ENCODE data around the gene ADAMTSL1. TPM values are rescaled to one million over a fixed set of nuclear protein-coding genes. Genes with fewer than 3 reads are reported as not detected.

ADAMTSL1 gene
- total RNA-seq, 6 experiments from 2014 or later = 0.73 to 2.1 (median 0.89) TPM

DNA sequence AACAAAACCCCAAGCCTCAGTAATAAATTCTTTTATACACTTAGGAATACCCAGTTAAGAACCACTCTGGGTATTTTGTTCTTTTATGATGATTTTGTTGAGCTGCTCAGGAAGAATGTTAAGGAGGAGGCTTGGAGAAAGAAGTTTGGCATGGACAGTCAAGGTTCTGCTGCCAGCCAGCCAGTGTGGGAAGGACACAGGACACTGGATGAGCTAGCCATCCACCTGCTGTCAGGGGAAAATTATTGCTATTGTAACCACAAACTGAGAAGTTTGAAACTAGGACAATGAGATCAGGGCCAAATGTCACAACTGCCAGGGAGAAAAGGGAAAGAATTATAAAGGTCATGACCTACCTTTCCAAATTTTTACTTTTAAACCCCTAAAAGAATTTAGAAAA is 25.9 kb upstream of the ADAMTSL1 start:
- no peaks in the 10 kb centered on the region for H3K27me3 ChIP-seq
- intact Hi-C loops (cut with DNase I) = loop anchor here in 1 of 2 donors (10.0 kb wide), 1 partner anchor 193 kb away; no protein-coding TSS in a partner anchor
- peak; percentile 32 to 61 (median 45) for ATAC-seq
- DNase-seq = peak in 1 of 3 donors; percentile 46
- H3K27ac ChIP-seq = peak overlapping the region in 2 of 3 donors; percentile 65 to 69
- H3K9me3 ChIP-seq = no peaks in the 10 kb centered on the region
- no peak overlapping the region for H3K4me3 ChIP-seq
- H3K4me1 ChIP-seq = peaks cover 0 to 37% (median 10%) of the 10 kb centered on the region in 4 donors
- TF ChIP-seq POLR2A (IDR thresholded peaks at IDR 0.05) = no peak
- TF ChIP-seq, protein P1, sequence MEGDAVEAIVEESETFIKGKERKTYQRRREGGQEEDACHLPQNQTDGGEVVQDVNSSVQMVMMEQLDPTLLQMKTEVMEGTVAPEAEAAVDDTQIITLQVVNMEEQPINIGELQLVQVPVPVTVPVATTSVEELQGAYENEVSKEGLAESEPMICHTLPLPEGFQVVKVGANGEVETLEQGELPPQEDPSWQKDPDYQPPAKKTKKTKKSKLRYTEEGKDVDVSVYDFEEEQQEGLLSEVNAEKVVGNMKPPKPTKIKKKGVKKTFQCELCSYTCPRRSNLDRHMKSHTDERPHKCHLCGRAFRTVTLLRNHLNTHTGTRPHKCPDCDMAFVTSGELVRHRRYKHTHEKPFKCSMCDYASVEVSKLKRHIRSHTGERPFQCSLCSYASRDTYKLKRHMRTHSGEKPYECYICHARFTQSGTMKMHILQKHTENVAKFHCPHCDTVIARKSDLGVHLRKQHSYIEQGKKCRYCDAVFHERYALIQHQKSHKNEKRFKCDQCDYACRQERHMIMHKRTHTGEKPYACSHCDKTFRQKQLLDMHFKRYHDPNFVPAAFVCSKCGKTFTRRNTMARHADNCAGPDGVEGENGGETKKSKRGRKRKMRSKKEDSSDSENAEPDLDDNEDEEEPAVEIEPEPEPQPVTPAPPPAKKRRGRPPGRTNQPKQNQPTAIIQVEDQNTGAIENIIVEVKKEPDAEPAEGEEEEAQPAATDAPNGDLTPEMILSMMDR (IDR thresholded peaks at IDR 0.05) = no peak
- no peaks in the 10 kb centered on the region for H3K36me3 ChIP-seq

GRCh38 chr9:18451406-18451805 is 22.5 kb upstream of the ADAMTSL1 start:
- Histone ChIP-seq H3K27me3 (no peaks in the 10 kb centered on the region), H3K27ac (peak overlapping the region in 2 of 3 donors; percentile 68 to 71), H3K4me3 (no peak overlapping the region), H3K4me1 (peaks cover 0 to 42% (median 12%) of the 10 kb centered on the region in 4 donors), H3K9me3 (no peaks in the 10 kb centered on the region), H3K36me3 (no peaks in the 10 kb centered on the region)
- TF ChIP-seq POLR2A (IDR thresholded peaks at IDR 0.05) = no peak
- TF ChIP-seq, protein P1 (IDR thresholded peaks at IDR 0.05) = no peak
- DNase-seq (no peak), ATAC-seq (peak; percentile 38 to 75 (median 60))
- WGBS (ENCODE audit: insufficient coverage, low coverage, low lambda C conversion rate, missing lambda C conversion rate) = 42% methylated on average over 3 of the region's 3 CpGs
- intact Hi-C loops (cut with DNase I) = no loop called here

DNA sequence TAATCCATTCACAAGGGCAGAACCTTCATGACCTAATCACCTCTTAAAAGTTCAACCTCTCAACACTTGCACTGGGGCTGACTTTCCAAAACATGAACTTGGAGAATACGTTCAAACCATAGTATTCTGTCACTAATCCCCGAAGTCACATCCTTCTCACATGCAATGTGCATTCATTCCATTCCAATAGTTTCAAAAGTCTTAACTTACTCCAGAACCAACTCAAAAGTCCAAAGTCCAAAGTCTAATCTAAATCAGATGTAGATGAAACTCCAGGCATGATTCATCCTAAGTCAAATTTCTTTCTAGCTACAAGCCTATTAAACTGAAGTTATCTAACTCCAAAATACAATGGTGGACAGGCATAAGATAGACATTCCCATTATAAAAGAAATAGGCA is 21.7 kb upstream of the ADAMTSL1 start:
- no peaks in the 10 kb centered on the region for H3K27me3 ChIP-seq
- no peak overlapping the region for H3K27ac ChIP-seq
- no peaks in the 10 kb centered on the region for H3K9me3 ChIP-seq
- H3K36me3 ChIP-seq = no peaks in the 10 kb centered on the region
- ATAC-seq (peak in 2 of 4 donors; percentile 3 to 9), DNase-seq (no peak)
- H3K4me3 ChIP-seq = no peak overlapping the region
- TF ChIP-seq, protein P1 (IDR thresholded peaks at IDR 0.05) = no peak
- no peak for TF ChIP-seq POLR2A (IDR thresholded peaks at IDR 0.05)
- peaks cover 0 to 43% (median 10%) of the 10 kb centered on the region in 4 donors for H3K4me1 ChIP-seq
- intact Hi-C loops (cut with DNase I) = no loop called here
- 39% methylated on average over 2 of the region's 2 CpGs for WGBS (ENCODE audit: insufficient coverage, low coverage, low lambda C conversion rate, missing lambda C conversion rate)

DNA sequence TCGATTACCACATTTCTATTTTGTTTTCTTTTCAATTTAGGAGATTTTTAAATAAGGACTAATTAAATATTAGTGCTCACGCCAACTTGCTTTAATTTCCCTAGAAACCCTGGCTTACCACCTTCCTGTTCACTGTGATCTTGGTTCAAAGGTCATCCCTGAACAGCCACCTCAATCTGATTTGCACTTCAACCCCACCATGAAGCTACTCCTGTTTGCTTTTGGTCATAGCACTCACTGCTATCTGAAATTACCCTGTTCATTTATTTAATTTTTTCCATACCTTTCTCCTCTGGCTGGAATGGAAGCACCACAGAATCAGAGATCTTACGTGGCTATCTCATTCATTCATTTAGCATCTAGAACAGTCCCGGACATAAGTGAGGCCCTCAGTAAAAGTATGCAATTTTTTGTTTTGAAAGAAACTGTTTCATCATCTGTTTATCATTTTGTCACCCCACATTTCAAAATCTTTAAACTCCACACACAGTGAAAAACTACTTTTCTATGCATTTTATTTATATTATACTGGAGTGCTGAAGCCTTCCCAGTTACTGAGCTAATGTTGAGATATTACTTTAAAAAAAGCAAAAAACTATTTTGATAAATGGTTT is 17.2 kb upstream of the ADAMTSL1 start:
- ATAC-seq = peak; percentile 93 to 99 (median 97)
- H3K36me3 ChIP-seq = no peaks in the 10 kb centered on the region
- peak in 1 of 3 donors; percentile 64 for DNase-seq
- no peaks in the 10 kb centered on the region for H3K9me3 ChIP-seq
- TF ChIP-seq, protein P1 (IDR thresholded peaks at IDR 0.05) = no peak
- no peak for TF ChIP-seq POLR2A (IDR thresholded peaks at IDR 0.05)
- H3K4me1 ChIP-seq = peaks cover 0 to 16% (median 4%) of the 10 kb centered on the region in 4 donors
- intact Hi-C loops (cut with DNase I) = no loop called here
- no peak overlapping the region for H3K4me3 ChIP-seq
- peak overlapping the region in 2 of 3 donors; percentile 74 for H3K27ac ChIP-seq
- no peaks in the 10 kb centered on the region for H3K27me3 ChIP-seq
- 14% methylated on average over 4 of the region's 4 CpGs for WGBS (ENCODE audit: insufficient coverage, low coverage, low lambda C conversion rate, missing lambda C conversion rate)

Data from right lobe of liver (tissue), 6 donors.